Measurements from ENCODE around the gene COL6A3. TPM values are rescaled to one million over a fixed set of nuclear protein-coding genes. Genes with fewer than 3 reads are reported as not detected.
"Not testable (repeated sequence)": the region's sequence is repeated elsewhere in the genome, so short reads cannot be mapped to it uniquely, and the experiment has no call there.

The COL6A3 gene
- total RNA-seq, 3 donors from 2014 or later, result 20.9 to 235 (median 194) TPM

- intact Hi-C loops (cut with DNase I, micrococcal nuclease), result no loop called here
- H3K4me1 ChIP-seq (ENCODE audit: low read depth), result no peaks in the 10 kb centered on the region
- no peak for ATAC-seq
Measured at GRCh38 chr2:237306787-237307170, 107.2 kb downstream of the COL6A3 start.

GRCh38 chr2:237306083-237306786, 107.7 kb downstream of the COL6A3 start:
- Histone ChIP-seq H3K4me1 (ENCODE audit: low read depth) (no peaks in the 10 kb centered on the region), H3K36me3 (ENCODE audit: low read depth) (no peaks in the 10 kb centered on the region), H3K4me3 (no peak overlapping the region), H3K9me3 (no peaks in the 10 kb centered on the region)
- ATAC-seq, result no peak
- DNase-seq, result no peak
- TF ChIP-seq CTCF (IDR thresholded peaks at IDR 0.05), result no peak
- intact Hi-C loops (cut with DNase I, micrococcal nuclease), result no loop called here

More at GRCh38 chr2:237306787-237307170, 107.2 kb downstream of the COL6A3 start:
- H3K36me3 ChIP-seq (ENCODE audit: low read depth), result no peaks in the 10 kb centered on the region
- H3K4me3 ChIP-seq, result no peak overlapping the region
- no peak for DNase-seq
- no peaks in the 10 kb centered on the region for H3K9me3 ChIP-seq
- no peak for TF ChIP-seq CTCF (IDR thresholded peaks at IDR 0.05)

GRCh38 chr2:237305579-237305978, 108.4 kb downstream of the COL6A3 start:
- intact Hi-C loops (cut with DNase I, micrococcal nuclease), result no loop called here
- Histone ChIP-seq H3K4me3 (no peak overlapping the region), H3K9me3 (no peaks in the 10 kb centered on the region), H3K4me1 (ENCODE audit: low read depth) (no peaks in the 10 kb centered on the region), H3K36me3 (ENCODE audit: low read depth) (no peaks in the 10 kb centered on the region)
- ATAC-seq, result no peak
- DNase-seq, result no peak
- TF ChIP-seq CTCF (IDR thresholded peaks at IDR 0.05), result no peak

- ATAC-seq (no peak), DNase-seq (no peak)
- no peaks in the 10 kb centered on the region for H3K36me3 ChIP-seq (ENCODE audit: low read depth)
- intact Hi-C loops (cut with DNase I, micrococcal nuclease), result no loop called here
- TF ChIP-seq CTCF (IDR thresholded peaks at IDR 0.05), result no peak
- H3K9me3 ChIP-seq, result no peaks in the 10 kb centered on the region
- peaks cover 2% of the 10 kb centered on the region for H3K4me1 ChIP-seq (ENCODE audit: low read depth)
- no peak overlapping the region for H3K4me3 ChIP-seq
Measured at GRCh38 chr2:237304763-237305514, 109.0 kb downstream of the COL6A3 start.

GRCh38 chr2:237303244-237303643, 110.7 kb downstream of the COL6A3 start:
- intact Hi-C loops (cut with DNase I, micrococcal nuclease), result not testable (repeated sequence)

GRCh38 chr2:237301595-237301994, 112.4 kb downstream of the COL6A3 start:
- intact Hi-C loops (cut with DNase I, micrococcal nuclease), result no loop called here
- H3K36me3 ChIP-seq (ENCODE audit: low read depth), result no peaks in the 10 kb centered on the region
- peaks cover 3% of the 10 kb centered on the region for H3K4me1 ChIP-seq (ENCODE audit: low read depth)
- no peak overlapping the region for H3K4me3 ChIP-seq
- no peak for TF ChIP-seq CTCF (IDR thresholded peaks at IDR 0.05)
- no peaks in the 10 kb centered on the region for H3K9me3 ChIP-seq
- ATAC-seq (no peak), DNase-seq (no peak)

More at GRCh38 chr2:237303244-237303643, 110.7 kb downstream of the COL6A3 start:
- ATAC-seq; H3K9me3 ChIP-seq; H3K36me3 ChIP-seq (ENCODE audit: low read depth); DNase-seq; H3K4me1 ChIP-seq (ENCODE audit: low read depth); H3K4me3 ChIP-seq: not testable (repeated sequence)
